HT-29 (cell line): Measurements from ENCODE around the gene CHKA. TPM values are rescaled to one million over a fixed set of nuclear protein-coding genes. Genes with fewer than 3 reads are reported as not detected.

ENCODE experiments used
- DNase-seq: peaks from one replicate; pipeline ENCODE4 v3.0.0-alpha.2; 2015; ENCODE audit warnings: low spot score
- total RNA-seq: library from RNA; depleted of rRNA; stranded (reverse); fragments of >200 nt; shearing (Covaris generic); gene quantifications from 2 replicates; pipeline ENCODE4 v1.2.3, GENCODE V29; 2014; rRNA removed

Gene CHKA
- total RNA-seq: 67.9 and 79.4 TPM in 2 replicates

GRCh38 chr11:68121067-68121899 is at the start of gene CHKA:
Gene CHKA, minus strand, starts transcription at chr11:68121388. Its CDS starts 211 bp downstream, at chr11:68121177.
- peak; percentile 97 for DNase-seq

DNA sequence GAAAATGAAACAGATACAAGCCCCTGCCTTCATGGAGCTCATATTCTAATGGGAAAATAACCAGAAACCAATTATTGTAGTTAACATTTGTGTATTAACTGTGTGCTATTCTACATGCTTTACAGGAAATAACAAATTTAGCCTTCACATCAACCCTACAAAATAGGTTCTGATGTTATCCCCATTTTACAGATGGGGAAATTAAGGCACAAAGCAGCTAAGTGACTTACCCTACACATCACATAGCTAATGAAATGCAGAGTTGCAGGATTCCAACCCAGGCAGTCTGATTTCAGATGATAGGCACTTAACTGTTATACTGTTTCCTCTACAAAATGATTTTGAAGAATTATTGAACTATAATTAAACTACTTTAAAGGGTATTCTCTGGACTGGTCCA is 48.3 kb upstream of the CHKA start:
- no peak for DNase-seq

- DNase-seq: no peak
Observed at GRCh38 chr11:68168694-68169093, 47.5 kb upstream of the CHKA start.

GRCh38 chr11:68167474-68167873 is 46.3 kb upstream of the CHKA start:
- no peak for DNase-seq

DNA sequence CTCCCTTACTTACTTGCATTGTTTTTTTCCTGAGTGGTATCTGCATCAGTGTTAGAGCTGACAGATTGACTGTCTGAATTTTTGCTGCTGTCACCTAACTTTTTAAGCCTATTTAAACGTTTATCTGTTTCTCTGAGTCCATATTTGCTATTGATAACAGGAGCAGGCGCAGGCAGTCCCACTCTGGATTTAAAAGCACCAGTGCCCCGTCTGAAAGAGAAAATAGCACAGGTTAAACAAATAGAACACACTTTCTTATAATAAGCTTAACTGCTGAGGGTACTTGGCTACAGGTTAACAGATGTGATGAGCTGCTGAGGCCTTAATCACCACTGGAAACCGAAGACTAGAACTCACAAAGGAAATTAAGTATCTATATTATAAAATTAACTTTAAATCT is 45.8 kb upstream of the CHKA start:
- no peak for DNase-seq

GRCh38 chr11:68165601-68166000 is 44.4 kb upstream of the CHKA start:
- no peak for DNase-seq

- no peak for DNase-seq
Observed at GRCh38 chr11:68164437-68164836, 43.2 kb upstream of the CHKA start.

- no peak for DNase-seq
Observed at GRCh38 chr11:68163691-68164090, 42.5 kb upstream of the CHKA start.

DNA sequence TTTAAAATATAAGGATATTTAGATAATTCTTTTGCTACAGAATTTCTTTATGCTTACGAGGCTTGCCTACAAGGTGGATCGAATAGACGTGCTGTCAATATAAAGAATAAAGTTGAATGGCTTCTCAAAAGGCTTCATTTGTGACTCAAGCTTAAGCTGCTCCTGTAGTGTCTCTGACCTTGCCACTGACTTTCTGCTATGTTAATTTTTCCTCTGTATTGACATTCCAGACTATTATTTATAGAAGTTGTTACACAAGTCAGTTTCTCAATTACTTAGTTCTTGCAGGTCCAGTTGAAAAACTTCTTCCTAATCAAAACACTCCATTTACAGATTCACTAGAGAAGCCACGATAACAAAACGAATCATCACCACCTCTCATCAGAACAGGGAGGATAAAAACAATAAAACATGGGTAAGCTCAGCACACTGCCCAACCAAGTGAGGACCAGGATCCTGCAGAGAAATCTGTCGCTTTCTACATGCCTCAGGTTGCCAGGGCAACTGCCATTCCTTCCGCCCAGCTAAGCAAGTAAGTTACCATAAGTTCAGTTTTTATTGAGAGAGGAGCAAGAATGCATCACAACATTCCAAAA is 39.0 kb upstream of the CHKA start:
- DNase-seq: no peak

- no peak for DNase-seq
Observed at GRCh38 chr11:68159665-68160064, 38.5 kb upstream of the CHKA start.

GRCh38 chr11:68159161-68159560 is 38.0 kb upstream of the CHKA start:
- no peak for DNase-seq

GRCh38 chr11:68158580-68158979 is 37.4 kb upstream of the CHKA start:
- DNase-seq: no peak

DNA sequence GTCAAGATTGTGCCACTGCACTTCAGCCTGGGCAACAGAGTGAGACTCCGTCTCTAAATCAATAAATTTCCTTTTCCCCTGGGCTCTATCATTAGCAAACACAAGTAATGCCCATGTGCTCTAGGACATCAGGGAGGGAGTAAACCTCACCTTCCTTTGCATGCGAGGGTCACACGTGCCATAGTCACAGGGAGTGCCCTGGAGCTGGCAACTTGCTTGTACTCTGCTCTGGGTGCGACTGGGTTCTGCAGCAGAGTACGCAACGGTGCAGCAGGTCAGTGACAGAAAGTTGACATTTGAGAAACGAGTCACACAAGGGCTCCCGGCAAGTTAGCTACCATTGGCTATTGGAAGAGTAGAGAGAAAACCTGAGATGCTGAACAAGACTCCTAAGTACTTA is 32.6 kb upstream of the CHKA start:
- no peak for DNase-seq

DNA sequence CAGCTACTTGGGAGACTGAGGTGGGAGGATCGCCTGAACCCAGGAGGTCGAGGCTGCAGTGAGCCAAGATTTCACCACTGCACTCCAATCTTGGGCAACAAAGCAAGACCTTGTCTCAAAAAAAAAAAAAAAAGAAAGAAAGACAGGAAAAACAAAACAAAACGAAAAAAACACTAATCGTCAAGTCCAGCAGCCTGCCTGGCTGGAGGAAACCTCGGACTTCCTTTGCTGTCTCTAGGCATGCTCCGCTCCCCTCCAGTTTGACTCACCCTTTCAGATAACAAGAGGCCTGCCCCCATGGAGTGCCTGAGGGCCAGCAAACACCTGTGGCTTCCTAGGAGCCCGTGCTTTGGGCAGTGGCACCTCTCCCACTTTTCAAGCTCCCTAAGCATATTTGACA is 28.8 kb upstream of the CHKA start:
- no peak for DNase-seq

DNA sequence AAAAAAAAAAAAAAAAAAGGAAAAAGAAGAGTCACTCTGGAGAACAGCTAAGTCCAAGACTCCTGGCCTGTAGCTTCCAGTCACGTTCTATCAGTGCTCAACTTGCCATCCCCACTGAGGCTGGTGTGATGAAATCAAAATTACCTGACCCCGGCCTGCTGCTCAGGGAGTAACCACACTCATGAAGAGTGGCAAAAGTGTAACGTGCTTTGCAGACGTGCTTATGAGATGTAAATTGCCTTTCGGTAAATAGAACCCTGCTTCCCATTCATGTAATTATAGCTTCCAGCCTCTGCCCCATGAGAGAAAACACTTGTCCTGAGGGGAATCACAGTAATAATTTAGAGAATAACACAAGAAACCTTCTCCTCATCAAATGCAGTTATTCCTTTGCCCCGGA is 28.2 kb upstream of the CHKA start:
- DNase-seq: no peak

GRCh38 chr11:68148879-68149278 is 27.7 kb upstream of the CHKA start:
- no peak for DNase-seq

- no peak for DNase-seq
Observed at GRCh38 chr11:68148071-68148805, 27.1 kb upstream of the CHKA start.

DNA sequence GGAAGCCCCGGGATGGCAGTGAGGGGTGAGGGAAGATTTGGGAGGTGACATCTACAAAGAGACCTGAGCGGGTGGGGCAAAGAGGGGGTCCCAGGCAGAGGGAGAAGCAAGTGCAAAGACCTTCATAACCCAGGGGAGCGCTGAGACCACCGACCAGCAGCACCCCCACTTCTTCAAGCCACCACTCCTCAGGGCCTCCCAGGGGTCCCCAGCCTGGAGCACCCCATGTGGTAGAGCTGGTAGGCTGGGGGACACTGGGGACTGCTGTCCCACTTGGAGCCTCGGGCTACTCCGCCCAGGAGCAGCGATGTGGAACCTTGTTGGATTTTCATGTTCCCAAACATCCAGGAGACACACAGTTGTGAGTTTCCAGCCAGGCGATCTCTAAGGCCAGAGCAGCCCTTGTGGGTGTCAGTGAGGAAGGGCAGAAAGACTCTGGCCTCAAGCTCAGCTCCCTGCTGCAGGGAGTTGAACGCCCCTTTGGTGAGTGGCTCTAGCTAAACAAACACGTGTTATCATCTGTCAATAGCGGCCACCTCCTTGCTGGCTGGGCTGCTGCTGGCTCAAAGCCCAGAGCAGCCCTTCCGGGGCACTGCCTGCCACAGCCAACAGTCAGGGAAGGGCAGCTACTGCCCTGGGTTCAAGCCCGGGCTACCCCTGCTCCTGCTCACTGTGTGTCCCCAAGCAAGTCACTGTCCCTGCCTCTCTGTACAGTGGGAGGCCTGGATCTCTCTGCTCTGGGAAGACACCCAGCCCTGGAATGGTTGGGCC is 25.7 kb upstream of the CHKA start:
- peak; percentile 93 for DNase-seq

DNA sequence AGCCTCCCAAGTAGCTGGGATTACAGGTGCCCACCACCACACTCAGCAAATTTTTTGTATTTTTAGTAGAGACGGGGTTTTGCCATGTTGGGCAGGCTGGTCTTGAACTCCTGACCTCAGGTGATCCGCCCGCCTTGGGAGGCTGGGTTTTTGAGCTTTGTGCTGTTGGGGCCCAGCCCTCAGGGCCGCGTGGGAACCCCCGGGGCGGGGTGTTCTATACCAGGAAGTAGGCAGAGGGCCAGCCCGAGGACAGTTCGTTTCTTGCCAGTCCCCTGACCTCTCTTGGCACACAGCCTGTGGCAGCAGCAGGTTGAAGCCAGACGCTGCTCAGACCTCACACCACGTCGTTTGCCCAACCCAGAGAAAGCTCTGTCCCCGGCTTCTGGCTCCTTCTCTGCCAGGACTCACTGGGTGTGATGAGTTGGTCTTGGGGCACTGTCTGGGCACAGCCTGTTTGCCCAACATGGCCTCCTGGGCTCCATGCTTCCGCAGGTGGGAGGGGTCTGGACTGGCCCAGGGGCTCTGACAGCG is 24.9 kb upstream of the CHKA start:
- DNase-seq: peak; percentile 94

GRCh38 chr11:68145120-68145866 is 24.1 kb upstream of the CHKA start:
- DNase-seq: no peak

- DNase-seq: no peak
Observed at GRCh38 chr11:68143310-68143689, 22.1 kb upstream of the CHKA start.
